ENCODE results near the gene ZIC2.
"Not testable (repeated sequence)": the region's sequence is repeated elsewhere in the genome, so short reads cannot be mapped to it uniquely, and the experiment has no call there.

Gene ZIC2

GRCh38 chr13:99995589-99996380 is 14.2 kb downstream of the ZIC2 start:
- no peak for FAIRE-seq
- DNase-seq (ENCODE audit: insufficient read length, low spot score) = no peak

GRCh38 chr13:99996381-99996973 is 14.9 kb downstream of the ZIC2 start:
- no peak for FAIRE-seq

GRCh38 chr13:99997702-99998214 is 16.2 kb downstream of the ZIC2 start:
- FAIRE-seq (no peak), DNase-seq (ENCODE audit: insufficient read length, low spot score) (no peak)

More at GRCh38 chr13:99996381-99996973, 14.9 kb downstream of the ZIC2 start:
- no peak for DNase-seq (ENCODE audit: insufficient read length, low spot score)

- DNase-seq (ENCODE audit: insufficient read length, low spot score) (no peak), FAIRE-seq (no peak)
Observed at GRCh38 chr13:99998261-99998660, 16.7 kb downstream of the ZIC2 start.

GRCh38 chr13:100014621-100015020 is 33.0 kb downstream of the ZIC2 start:
- FAIRE-seq = no peak
- no peak for DNase-seq (ENCODE audit: insufficient read length, low spot score)

- DNase-seq (ENCODE audit: insufficient read length, low spot score) = no peak
- FAIRE-seq = no peak
Observed at GRCh38 chr13:100019780-100020356, 38.3 kb downstream of the ZIC2 start.

- DNase-seq (ENCODE audit: insufficient read length, low spot score) = no peak
- FAIRE-seq = no peak
Observed at GRCh38 chr13:100022798-100023197, 41.2 kb downstream of the ZIC2 start.

- FAIRE-seq = no peak
- DNase-seq (ENCODE audit: insufficient read length, low spot score) = no peak
Observed at GRCh38 chr13:100024023-100024422, 42.4 kb downstream of the ZIC2 start.

- FAIRE-seq = no peak
- no peak for DNase-seq (ENCODE audit: insufficient read length, low spot score)
Observed at GRCh38 chr13:100029933-100030332, 48.3 kb downstream of the ZIC2 start.

- not testable (repeated sequence) for DNase-seq (ENCODE audit: insufficient read length, low spot score); FAIRE-seq
Observed at GRCh38 chr13:100032642-100033041, 51.1 kb downstream of the ZIC2 start.

- FAIRE-seq (no peak), DNase-seq (ENCODE audit: insufficient read length, low spot score) (no peak)
Observed at GRCh38 chr13:100035936-100036335, 54.4 kb downstream of the ZIC2 start.
